SK-N-MC (cell line): ENCODE measurements around the gene RASSF8.

Experiments
- EZH2 ChIP-seq: fragments of 200-600 bp; sonication (generic); IDR thresholded peaks from one replicate; pipeline ENCODE4 v1.6.1; 2017; ENCODE audit warnings: antibody characterized with exemption
- POLR2AphosphoS5 ChIP-seq: IDR thresholded peaks from 2 replicates; pipeline ENCODE4 v1.6.1; 2012; ENCODE audit warnings: mild to moderate bottlenecking, low read depth, low read length, borderline replicate concordance

- no peak for TF ChIP-seq POLR2AphosphoS5
- no peak for TF ChIP-seq EZH2
Measured at GRCh38 chr12:26108915-26109314, 150.4 kb downstream of the RASSF8 start.
